OCI-LY3 (cell line): ENCODE data around the gene WNT10A.

Experiments
- EZH2phosphoT487 ChIP-seq: fragments of 200-600 bp; shearing (Covaris generic); IDR thresholded peaks from 2 replicates; pipeline ENCODE4 v1.6.1; 2018; ENCODE audit warnings: antibody characterized with exemption, mixed run types, low read depth
- TF ChIP-seq, protein P1 (sequence below): fragments of 200-600, 300-600 bp; sonication (generic); IDR thresholded peaks from 2 replicates; pipeline ENCODE4 v1.5.1; 2014; ENCODE audit warnings: antibody characterized with exemption, low read length, low read depth

GRCh38 chr2:218863021-218863520, 17.6 kb upstream of the WNT10A start:
- TF ChIP-seq EZH2phosphoT487 = no peak
- TF ChIP-seq, protein P1, sequence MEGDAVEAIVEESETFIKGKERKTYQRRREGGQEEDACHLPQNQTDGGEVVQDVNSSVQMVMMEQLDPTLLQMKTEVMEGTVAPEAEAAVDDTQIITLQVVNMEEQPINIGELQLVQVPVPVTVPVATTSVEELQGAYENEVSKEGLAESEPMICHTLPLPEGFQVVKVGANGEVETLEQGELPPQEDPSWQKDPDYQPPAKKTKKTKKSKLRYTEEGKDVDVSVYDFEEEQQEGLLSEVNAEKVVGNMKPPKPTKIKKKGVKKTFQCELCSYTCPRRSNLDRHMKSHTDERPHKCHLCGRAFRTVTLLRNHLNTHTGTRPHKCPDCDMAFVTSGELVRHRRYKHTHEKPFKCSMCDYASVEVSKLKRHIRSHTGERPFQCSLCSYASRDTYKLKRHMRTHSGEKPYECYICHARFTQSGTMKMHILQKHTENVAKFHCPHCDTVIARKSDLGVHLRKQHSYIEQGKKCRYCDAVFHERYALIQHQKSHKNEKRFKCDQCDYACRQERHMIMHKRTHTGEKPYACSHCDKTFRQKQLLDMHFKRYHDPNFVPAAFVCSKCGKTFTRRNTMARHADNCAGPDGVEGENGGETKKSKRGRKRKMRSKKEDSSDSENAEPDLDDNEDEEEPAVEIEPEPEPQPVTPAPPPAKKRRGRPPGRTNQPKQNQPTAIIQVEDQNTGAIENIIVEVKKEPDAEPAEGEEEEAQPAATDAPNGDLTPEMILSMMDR = no peak
